Measurements from ENCODE around the gene LPP. TPM values are rescaled to one million over a fixed set of nuclear protein-coding genes. Genes with fewer than 3 reads are reported as not detected.
"Not testable (repeated sequence)": the region's sequence is repeated elsewhere in the genome, so short reads cannot be mapped to it uniquely, and the experiment has no call there.

The LPP gene
- total RNA-seq, 6 experiments from 2014 or later = 41.5 to 90.5 (median 69.5) TPM

DNA sequence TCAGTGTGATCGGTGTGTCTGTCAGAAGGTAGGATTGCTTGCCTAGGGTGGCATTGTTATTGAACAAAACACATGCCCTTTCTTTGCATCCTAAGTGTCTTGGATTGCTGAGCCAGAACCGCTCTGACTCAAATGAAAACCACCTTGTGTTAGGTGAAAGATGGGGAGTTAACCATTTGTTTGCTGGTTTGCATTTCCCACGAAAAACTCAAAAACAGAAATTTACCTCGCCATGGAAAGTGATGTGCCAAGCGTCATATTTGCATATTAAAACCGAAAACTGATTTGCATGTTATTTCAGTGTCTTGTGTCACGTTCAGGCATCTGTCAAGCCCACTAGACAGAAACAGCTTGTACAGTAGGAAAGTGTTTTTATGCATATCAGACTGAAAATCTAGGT, 543.2 kb downstream of the LPP start:
- ATAC-seq = no peak
- Histone ChIP-seq H3K36me3 (no peaks in the 10 kb centered on the region), H3K9me3 (no peaks in the 10 kb centered on the region), H3K4me3 (no peak overlapping the region), H3K27me3 (no peaks in the 10 kb centered on the region), H3K4me1 (no peaks in the 10 kb centered on the region), H3K27ac (no peak overlapping the region)
- no peak for DNase-seq
- intact Hi-C loops (cut with DNase I) = no loop called here
- 86% methylated on average over 6 of the region's 7 CpGs for WGBS (ENCODE audit: insufficient coverage, low coverage, low lambda C conversion rate, missing lambda C conversion rate)
- TF ChIP-seq, protein P1, sequence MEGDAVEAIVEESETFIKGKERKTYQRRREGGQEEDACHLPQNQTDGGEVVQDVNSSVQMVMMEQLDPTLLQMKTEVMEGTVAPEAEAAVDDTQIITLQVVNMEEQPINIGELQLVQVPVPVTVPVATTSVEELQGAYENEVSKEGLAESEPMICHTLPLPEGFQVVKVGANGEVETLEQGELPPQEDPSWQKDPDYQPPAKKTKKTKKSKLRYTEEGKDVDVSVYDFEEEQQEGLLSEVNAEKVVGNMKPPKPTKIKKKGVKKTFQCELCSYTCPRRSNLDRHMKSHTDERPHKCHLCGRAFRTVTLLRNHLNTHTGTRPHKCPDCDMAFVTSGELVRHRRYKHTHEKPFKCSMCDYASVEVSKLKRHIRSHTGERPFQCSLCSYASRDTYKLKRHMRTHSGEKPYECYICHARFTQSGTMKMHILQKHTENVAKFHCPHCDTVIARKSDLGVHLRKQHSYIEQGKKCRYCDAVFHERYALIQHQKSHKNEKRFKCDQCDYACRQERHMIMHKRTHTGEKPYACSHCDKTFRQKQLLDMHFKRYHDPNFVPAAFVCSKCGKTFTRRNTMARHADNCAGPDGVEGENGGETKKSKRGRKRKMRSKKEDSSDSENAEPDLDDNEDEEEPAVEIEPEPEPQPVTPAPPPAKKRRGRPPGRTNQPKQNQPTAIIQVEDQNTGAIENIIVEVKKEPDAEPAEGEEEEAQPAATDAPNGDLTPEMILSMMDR (IDR thresholded peaks at IDR 0.05) = no peak
- no peak for TF ChIP-seq POLR2A (IDR thresholded peaks at IDR 0.05)

DNA sequence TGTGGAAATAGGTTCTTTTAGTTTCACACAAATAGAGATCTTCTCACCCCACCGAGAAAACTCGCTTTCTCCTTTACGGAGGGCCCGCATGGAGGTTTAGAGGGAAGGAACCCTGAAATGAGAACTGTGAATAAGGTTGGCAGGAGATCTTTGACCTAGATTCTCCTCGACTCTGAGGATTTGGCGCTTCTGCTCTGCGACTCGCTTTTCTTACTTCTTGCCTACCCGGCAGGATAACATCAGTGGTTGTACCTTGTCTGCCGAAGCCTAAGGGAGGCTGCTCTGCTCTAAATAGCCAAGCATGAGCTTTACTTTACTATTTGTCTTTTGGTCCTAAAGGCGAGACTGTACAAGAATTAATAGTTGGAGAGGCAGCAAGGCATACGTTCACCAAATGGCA, 544.5 kb downstream of the LPP start:
- no peak overlapping the region for H3K4me3 ChIP-seq
- H3K27ac ChIP-seq = no peak overlapping the region
- no peaks in the 10 kb centered on the region for H3K9me3 ChIP-seq
- ATAC-seq (no peak), DNase-seq (no peak)
- H3K4me1 ChIP-seq = no peaks in the 10 kb centered on the region
- H3K36me3 ChIP-seq = no peaks in the 10 kb centered on the region
- 92% methylated on average over 11 of the region's 12 CpGs for WGBS (ENCODE audit: insufficient coverage, low coverage, low lambda C conversion rate, missing lambda C conversion rate)
- intact Hi-C loops (cut with DNase I) = no loop called here
- no peak for TF ChIP-seq POLR2A (IDR thresholded peaks at IDR 0.05)
- TF ChIP-seq, protein P1 (IDR thresholded peaks at IDR 0.05) = no peak
- H3K27me3 ChIP-seq = no peaks in the 10 kb centered on the region

DNA sequence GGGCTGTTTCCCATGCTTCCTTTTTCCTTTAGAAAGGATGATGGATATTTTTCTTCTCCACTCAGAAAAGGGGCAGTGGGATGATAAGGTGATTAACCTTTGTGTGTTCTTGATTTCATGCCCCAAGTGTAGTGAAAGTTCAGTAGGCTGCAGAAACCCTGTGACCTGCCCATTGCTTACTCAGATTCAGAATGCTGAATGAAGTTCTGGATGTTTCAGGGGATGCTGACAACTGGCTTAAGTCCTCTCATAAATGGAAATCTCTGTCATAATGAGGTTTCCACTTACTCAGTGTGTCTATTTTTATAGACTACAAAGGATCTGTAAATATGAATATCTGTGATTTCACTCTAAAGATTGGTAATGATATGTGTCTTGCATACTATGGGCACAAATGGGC, 546.5 kb downstream of the LPP start:
- DNase-seq (no peak), ATAC-seq (no peak)
- intact Hi-C loops (cut with DNase I) = no loop called here
- H3K27ac ChIP-seq = no peak overlapping the region
- TF ChIP-seq, protein P1 (IDR thresholded peaks at IDR 0.05) = no peak
- no peaks in the 10 kb centered on the region for H3K9me3 ChIP-seq
- H3K27me3 ChIP-seq = no peaks in the 10 kb centered on the region
- H3K36me3 ChIP-seq = no peaks in the 10 kb centered on the region
- no peak overlapping the region for H3K4me3 ChIP-seq
- H3K4me1 ChIP-seq = peaks cover 0 to 1% (median 0%) of the 10 kb centered on the region in 4 donors

DNA sequence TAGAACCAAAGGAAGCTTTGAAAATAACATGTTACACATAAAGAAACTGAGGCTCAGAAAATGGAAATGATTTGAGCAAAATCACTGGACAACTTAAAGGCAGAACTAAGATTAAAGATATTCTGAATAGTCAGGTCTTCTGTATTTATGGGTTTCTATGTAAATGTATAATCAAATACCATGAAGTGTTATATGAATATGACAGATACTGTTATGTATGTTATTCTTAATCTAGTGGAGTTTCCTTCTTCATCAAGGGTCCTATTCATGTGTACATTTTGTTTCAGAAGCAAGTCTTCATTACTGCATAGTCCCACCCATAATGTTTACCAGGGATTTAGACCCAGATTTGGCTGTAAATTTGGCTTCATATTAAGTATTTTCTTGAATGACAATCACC, 547.0 kb downstream of the LPP start:
- peaks cover 0 to 5% (median 0%) of the 10 kb centered on the region in 4 donors for H3K4me1 ChIP-seq
- intact Hi-C loops (cut with DNase I) = no loop called here
- no peak for DNase-seq
- no peak overlapping the region for H3K4me3 ChIP-seq
- H3K27ac ChIP-seq = no peak overlapping the region
- no peak for ATAC-seq
- no peaks in the 10 kb centered on the region for H3K9me3 ChIP-seq
- H3K36me3 ChIP-seq = no peaks in the 10 kb centered on the region
- TF ChIP-seq, protein P1 (IDR thresholded peaks at IDR 0.05) = no peak
- no peak for TF ChIP-seq POLR2A (IDR thresholded peaks at IDR 0.05)
- H3K27me3 ChIP-seq = no peaks in the 10 kb centered on the region

DNA sequence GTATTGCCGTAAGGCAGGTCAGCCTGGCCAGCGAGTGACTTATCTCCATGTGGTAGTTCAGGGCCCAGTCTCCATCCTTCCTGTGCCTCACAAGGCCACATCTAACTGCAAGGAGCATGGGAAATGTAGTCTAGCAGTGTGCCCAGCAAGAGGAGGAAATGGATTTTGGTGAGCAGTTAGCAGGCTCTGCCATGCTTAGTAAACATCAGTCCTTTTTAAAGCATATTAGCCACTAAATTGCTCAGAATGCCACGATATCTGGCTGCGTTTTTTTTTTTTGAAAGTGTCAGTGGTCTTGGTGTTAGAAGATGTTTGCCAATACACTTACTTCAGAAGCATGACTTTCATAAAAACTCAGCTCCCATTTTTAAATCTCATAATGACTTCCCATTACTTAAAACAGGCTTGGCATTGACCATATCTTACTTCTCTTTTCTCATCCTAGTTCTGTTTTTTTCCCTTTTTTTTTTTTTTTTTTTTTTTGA, 547.6 kb downstream of the LPP start:
- DNase-seq (no peak), ATAC-seq (peak; percentile 30 to 55 (median 42))
- Histone ChIP-seq H3K4me1 (peaks cover 0 to 8% (median 0%) of the 10 kb centered on the region in 4 donors), H3K27me3 (no peaks in the 10 kb centered on the region), H3K4me3 (no peak overlapping the region), H3K36me3 (no peaks in the 10 kb centered on the region), H3K9me3 (no peaks in the 10 kb centered on the region), H3K27ac (no peak overlapping the region)
- intact Hi-C loops (cut with DNase I) = no loop called here
- 49% methylated on average over 4 of the region's 4 CpGs for WGBS (ENCODE audit: insufficient coverage, low coverage, low lambda C conversion rate, missing lambda C conversion rate)
- TF ChIP-seq, protein P1 (IDR thresholded peaks at IDR 0.05) = no peak
- TF ChIP-seq POLR2A (IDR thresholded peaks at IDR 0.05) = no peak

DNA sequence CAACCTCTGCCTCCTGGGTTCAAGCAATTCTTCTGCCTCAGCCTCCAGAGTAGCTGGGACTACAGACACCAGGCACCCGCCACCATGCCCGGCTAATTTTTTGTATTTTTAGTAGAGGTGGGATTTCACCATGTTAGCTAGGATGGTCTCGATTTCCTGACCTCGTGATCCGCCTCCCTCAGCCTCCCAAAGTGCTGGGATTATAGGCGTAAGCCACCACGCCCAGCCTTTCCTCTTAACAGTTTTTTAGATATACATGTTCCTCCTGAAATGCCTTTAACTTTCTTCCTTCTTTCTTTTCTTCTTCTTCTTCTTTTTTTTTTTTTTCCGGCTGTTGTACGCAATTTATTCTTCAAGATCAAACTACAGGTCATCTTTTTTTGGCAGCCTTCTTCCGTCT, 548.1 kb downstream of the LPP start:
- intact Hi-C loops (cut with DNase I); H3K36me3 ChIP-seq; H3K27me3 ChIP-seq; H3K9me3 ChIP-seq; H3K4me1 ChIP-seq; ATAC-seq; H3K4me3 ChIP-seq; DNase-seq: not testable (repeated sequence)
- whole genome bisulfite sequencing (ENCODE audit: insufficient coverage, low coverage, low lambda C conversion rate, missing lambda C conversion rate) = 78% methylated on average over 10 of the region's 10 CpGs
- H3K27ac ChIP-seq = peak overlapping the region in 1 of 3 donors; percentile 4

Measured in right lobe of liver (tissue), 6 donors.